Stimulated activated naive CD8-positive, alpha-beta T cell treated with anti-CD3 and anti-CD28 coated beads, Interleukin-15, Interleukin-2, amounts not matched to agents 100 U/mL and 50 U/mL, for 24 hours (primary cell): ENCODE results near the gene DOK5.
A peak's percentile ranks its signal among the peaks of the same experiment; 100 is the strongest.
"Not testable (repeated sequence)": the region's sequence is repeated elsewhere in the genome, so short reads cannot be mapped to it uniquely, and the experiment has no call there.

Experiments
- ATAC-seq: fragments of 150-1000 bp; cut with Tn5 transposase; one replicate; pipeline ENCODE4 v1.10.0; 2021
- DNase-seq: peaks from one replicate; pipeline ENCODE4 v3.0.0; 2021

The DOK5 gene

DNA sequence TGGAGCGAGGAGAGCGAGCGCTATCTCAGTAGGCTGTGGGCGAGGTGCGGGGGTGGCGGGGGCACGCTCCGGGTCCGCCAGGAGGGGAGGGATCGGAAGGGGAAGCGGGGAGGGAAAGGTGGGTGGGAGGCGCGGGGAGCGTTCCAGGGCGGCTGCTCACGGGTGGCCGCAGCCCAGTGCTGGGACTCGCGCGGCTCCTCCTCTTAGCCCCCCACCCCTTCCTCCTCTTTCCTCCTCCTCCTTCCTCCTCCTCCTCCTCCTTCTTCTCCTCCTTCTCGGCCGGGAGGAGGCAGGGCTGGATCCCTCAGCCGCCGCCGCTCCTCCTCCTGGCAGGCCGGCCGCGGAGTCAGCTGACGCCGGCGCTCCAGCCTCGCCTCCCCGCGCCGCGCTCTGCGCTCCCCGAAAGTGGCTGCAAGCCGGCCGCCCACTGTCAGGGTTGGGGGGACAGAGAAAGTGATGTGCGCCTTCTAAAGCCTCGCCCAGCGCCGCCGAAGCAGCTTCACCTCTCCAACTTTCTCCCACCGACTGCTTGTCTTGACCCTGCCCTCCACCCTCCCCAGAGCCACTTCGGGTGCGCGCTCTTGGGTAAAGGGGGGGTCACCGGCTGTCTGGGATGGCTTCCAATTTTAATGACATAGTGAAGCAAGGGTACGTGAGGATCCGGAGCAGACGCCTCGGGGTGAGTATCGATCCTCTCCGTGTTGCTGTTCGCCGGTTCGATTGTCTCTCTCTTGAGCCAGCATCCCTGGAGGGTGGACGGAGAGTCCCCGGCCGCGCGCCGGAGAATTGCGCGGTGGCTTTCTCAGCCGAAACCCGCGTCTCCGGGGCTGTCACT, at the start of gene DOK5:
Gene DOK5, plus strand, starts transcription at position 260 of the 835 bp plus-strand sequence. Its CDS starts 354 bp downstream, at position 614.
- DNase-seq: no peak

DNA sequence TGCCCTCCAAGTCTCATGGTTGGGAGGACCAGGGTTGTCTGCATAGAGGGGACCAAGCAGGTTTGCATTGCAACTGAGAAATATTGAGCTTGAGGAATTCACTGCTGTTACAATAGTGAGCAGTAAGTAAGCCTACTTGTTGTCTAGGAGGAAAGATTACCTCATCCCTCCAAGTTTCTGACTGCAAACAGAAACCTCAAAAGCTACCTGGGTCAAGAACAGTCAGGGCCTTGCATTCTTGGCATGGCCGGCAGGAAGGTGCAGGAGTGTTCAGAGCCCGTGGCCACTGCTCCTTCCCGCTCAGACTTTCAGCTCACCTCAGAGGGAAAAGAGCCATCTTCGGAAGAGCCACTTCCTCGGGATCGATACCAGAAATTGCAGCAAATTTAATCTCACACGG, 46.0 kb upstream of the DOK5 start:
- no peak for ATAC-seq
- DNase-seq: no peak

More for the DNA sequence above, at the start of gene DOK5:
- peak; percentile 16 for ATAC-seq

DNA sequence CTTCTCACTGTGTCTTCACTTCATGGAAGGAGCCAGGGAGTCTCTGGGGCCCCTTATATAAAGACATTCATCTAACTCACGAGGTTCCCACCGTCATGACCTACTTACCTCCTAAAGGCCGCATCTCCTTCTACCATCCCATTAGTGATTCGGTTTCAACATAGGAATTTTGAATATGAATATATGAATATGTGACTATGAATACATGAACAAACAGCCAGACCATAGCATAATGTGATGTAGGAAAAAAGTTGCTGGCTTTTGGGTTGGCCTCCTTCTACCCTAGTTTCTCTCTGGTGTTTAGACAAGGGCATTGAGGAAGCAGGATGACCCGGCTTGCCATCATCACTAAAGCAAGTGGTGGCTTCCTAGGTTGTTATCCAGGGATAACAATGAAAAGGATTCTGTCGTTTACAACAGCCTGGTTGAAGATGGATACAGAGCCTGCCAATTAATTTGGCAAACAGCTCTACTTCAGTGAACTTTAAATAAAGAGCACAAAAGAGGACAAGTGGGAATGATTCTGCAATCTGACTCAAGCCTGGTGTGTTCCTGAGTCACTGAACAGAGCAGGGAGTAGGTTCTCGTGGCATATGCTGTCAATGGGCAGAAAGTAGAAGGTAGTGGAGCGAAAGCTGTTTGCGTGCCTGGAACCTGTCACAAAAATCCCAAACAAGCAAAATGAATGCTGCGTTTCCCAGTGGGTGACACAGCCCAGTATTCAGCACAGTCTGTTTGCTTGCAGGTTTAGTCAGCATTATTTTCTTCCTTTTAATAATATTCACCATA, 44.0 kb upstream of the DOK5 start:
- ATAC-seq (no peak), DNase-seq (no peak)

DNA sequence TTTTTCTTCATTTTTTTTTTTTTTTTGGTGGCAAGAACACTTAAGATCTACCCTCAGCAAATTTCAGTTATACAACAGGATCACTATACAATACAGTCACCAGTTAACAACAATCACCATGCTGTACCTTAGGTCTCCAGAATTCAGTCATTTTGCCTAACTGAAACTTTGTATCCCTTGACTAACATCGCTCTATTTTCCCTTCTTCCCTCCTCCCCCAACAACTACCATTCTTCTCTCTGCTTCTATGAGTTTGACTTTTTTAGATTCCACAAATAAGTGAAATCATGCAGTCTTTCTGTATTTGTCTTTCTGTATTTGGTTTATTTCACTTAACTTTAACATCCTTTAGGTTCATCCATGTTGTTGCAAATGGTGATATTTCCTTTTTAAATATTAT, 42.4 kb upstream of the DOK5 start:
- DNase-seq (no peak), ATAC-seq (no peak)

DNA sequence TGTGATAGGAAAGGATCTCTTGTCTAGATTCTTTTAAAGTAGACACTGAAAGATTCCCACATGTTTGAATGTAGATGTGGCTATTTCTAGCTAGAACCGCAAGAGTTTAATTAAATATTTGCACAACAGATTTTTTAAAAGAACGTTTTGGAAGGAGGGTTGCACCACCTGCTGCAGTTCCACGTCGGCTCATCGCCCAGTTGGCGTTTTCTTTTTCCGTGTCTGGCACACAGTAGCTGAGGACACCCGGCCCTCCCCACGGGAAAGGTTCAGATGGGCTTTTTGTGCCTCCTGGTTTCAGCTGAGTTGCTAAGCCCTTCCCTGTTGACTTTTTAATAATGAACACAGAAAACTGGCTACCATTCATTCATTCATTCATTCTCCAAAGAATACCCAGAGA, 41.8 kb upstream of the DOK5 start:
- DNase-seq: no peak
- no peak for ATAC-seq

DNA sequence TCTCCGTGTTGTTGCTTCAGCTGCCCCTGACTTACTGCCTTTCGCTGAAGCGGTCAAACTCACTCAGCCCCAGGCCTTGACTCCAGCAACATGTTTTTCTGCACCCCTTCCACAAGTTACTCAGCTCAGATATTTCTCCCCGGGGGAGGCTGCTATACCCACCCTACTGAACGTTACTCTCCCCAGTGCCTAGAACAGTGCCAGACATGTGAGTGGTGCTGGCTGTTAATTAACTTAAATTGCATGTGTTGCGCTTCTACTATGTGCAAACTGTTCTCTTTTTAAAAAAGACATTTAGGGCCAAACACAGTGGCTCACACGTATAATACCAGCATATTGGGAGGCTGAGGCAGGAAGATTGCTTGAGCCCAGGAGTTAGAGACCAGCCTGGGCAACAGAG, 41.2 kb upstream of the DOK5 start:
- no peak for ATAC-seq
- DNase-seq: no peak

DNA sequence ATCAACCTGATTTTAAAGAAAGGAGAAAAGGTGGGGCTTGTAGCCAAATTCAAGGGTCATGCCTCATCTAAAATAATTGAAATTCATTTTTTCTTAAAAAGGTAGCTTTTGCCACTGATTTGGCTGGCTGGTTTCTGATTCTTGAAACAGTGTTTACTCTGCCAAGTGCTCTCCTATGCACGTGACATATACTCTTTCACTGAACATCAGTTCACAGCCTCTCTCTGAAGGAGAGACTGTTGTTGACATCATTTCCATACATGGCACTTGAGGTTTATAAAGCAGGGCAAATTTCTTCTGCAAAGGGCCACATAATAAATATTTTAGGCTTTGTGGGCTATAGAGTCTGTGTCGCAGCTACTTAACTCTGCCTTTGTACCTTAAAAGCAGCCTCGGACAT, 40.4 kb upstream of the DOK5 start:
- no peak for DNase-seq
- ATAC-seq: no peak

DNA sequence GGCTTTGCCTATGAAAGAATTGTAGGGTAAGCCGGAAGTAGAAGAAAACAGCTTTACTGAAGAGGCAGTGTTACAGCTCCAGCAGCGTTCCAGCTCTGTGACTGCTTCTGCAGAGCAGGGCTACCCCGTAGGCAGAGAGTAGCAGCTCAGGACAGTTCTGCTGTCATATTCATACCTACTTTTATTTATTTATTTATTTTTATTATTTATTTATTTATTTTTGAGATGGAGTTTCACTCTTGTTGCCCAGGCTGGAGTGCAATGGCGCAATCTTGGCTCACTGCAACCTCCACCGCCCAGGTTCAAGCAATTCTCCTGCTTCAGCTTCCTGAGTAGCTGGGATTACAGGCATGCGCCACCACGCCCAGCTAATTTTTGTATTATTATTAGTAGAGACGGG, 39.0 kb upstream of the DOK5 start:
- ATAC-seq, DNase-seq: not testable (repeated sequence)

DNA sequence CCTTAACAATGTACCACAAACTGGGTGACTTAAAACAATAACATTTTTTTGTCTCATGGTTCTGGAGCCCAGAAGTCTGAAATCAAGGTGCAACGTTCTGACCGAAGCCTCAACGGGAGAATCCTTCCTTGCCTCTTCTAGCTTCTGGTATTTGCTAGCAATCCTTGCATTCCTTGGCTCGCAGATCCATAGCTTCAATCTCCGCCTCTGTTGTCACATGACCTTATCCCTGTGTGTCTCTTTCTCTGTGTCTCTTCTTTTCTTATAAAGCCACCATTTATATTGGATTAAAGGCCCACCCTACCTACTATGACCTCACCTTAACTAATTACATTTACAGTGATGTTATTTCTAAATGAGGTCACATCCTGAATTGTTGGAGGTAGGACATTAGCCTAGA, 37.2 kb upstream of the DOK5 start:
- no peak for DNase-seq
- no peak for ATAC-seq

DNA sequence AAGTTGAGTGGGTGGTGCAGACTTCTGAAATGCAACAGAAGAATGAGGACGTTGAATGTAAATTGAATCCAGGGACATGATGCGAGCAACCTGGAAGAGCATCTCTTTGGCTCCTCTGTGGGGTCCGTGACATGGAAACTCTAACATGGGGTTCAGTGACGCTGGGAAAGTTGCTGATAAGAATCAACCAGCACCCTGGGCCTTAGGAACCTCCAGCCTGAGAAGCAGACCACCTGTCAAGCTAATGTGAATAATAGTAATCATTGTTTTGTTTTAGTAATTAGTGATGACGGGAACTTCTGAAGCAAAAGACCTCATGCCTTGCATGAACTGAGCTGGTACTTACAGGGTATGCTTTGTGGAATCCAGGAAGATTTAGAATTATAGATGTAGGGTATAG, 25.2 kb upstream of the DOK5 start:
- DNase-seq: no peak

DNA sequence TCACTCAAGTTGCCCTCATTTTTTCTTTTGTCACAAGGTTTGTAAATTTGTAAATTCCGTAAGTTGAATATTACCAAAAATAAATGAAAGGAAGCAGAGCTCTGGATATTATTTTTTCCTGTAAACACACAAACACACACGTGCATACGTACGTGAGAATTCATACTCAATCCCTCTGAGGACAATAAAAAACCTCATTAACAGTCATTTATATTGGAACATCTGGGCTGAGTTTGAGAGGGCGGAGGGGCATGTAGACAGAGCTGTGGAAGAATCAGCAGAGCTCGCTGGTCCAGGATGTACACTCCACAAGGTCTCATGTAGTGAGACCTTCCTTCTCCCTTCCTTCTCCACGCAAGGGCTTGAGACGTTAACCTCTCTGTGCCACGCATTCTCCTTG, 24.2 kb upstream of the DOK5 start:
- no peak for ATAC-seq
- no peak for DNase-seq

More for the DNA sequence above, 25.2 kb upstream of the DOK5 start:
- ATAC-seq: no peak

DNA sequence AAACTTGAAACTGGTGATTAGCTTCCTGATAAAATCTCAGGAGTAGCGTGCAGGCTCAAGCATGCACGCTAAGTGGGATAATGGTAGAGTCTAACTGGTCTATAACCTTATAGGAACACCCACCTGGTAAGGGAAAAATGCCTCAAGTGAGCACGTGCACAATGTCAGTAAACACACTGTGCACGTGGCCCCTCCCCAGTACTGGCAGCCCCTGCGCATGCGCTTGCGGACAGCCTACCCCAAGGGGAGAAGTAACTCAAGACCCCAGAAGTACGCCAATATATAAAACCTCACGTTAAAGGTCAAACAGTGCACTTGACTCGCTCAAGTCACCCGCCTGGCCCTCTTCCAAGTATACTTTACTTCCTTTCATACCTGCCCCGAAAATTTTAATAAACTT, 23.1 kb upstream of the DOK5 start:
- no peak for ATAC-seq
- DNase-seq: no peak

DNA sequence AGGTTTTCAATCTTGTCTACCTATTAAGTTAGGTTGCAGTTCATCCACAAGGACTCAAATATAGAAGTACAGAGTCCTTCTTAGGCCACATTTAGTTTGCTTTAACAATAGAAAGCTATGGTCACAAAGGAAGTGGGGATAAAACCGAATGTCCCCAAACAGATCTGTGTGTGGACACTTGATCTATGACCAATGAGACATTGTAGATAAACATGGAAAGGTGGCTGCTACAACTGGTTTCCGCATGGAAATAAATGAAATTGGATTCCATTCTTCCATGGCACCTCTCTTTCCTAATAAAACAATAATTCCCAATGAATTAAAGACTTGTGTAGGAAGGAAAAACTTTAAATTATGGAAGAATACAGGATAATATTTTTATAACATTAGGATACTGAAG, 20.4 kb upstream of the DOK5 start:
- ATAC-seq: no peak
- DNase-seq: no peak

DNA sequence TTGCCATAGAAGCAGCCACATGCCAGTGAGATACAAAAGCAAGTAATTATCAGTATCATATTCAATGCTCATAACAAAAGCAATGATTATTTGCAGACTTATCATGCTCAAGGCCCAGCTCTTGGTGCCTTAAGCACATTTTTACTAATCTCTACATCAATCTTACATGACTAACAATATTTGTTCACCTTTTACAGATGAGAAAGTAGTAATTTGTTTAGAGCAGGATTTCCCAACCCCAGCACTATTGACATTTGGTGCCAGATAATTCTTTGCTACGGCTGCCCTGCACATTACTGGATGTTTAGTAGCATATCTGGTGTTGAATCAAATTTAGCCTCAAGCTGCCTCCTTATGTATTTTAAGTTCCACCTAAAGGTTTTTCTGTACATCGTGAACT, 19.0 kb upstream of the DOK5 start:
- ATAC-seq: no peak
- DNase-seq: no peak

DNA sequence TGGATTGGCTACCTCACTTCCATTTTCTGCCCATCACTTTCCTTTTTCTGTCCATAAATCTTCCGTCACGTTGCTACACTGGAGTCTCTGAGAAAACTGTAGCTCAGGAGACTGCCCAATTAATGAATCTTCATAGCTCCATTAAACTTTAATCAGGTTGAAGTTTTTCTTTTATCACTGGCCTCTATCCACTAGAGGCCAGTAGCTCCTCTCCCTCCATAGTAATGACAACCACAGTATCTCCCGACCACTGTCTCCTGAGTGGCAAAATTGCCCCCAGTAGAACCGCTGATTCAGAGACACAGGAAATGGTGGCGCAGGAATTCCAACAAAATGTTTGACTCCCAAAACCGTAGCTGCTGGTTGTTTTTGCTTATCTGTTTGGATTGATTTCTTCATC, 18.4 kb upstream of the DOK5 start:
- no peak for ATAC-seq
- DNase-seq: no peak

DNA sequence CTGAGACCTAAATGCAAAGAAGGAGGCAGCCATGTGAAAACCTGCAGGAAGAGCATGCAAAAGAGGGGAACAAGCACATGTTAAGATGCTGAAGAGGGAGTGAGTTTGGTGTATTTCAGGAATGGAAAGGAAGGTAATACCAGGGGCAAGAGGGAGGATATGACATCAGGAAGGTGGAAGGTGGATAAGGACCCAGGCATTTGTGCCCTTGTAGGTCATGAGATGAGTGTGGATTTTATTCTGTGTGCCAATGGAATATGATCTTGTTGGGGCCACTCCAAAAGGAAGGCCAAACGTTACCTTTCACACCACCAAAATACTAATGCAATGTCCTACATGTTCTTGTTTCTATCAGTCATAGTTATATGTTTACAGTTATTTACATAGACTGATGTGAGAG, 17.2 kb upstream of the DOK5 start:
- ATAC-seq (no peak), DNase-seq (no peak)

DNA sequence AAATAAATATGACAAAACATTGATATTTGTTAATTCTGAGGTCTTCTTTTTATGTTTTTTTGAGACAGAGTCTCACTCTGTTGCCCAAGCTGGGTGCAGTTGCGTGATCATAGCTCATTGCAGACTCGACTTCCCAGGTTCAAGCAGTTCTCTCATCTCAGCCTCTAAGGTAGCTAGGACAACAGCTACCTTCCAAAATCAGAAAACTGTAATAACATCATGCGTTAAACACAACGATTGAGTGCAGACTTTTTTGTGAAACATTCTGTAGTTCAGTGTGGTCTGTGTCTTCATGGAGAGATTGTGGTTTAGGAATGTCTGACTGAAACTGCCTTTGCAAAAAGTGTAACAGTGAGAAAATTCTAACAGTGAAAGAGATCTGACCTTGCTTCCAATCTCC, 16.1 kb upstream of the DOK5 start:
- DNase-seq (no peak), ATAC-seq (no peak)

DNA sequence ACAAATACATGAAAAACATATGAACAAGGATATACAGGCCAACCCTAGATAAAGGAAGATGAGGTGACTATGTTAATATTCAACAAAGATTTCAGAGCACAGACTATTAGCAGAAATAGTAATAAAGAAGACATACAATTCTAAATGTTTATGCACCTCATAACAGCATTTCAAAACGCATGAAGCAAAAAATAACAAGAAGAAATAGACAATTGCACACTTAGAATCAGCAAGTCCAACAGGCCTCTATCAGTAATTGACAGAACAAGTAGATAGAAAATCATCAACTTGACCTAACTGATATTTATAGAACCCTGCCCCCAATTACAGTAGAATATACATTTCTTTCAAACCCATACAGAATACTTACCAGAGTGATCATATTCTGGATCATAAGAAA, 11.4 kb upstream of the DOK5 start:
- DNase-seq: no peak

DNA sequence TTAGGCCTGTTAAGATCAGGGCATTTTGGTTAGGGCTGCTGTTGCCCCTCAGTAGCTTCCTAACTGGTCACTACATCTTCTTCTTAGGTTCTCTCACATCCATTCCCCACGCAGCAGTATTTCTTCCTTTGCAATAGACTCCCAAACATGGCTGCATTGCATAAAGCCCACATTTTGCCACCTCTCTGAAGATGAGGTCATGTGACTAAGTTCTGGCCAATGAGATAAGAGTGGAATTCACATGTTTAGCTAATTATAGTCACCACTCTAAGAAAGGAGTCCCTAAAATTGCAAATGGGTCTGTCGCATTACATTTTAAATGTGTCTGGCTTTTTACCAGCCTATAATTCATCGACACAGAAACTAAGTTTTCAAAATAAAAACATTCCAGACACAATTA, 9.3 kb upstream of the DOK5 start:
- ATAC-seq (no peak), DNase-seq (no peak)

More for the DNA sequence above, 11.4 kb upstream of the DOK5 start:
- ATAC-seq: no peak

DNA sequence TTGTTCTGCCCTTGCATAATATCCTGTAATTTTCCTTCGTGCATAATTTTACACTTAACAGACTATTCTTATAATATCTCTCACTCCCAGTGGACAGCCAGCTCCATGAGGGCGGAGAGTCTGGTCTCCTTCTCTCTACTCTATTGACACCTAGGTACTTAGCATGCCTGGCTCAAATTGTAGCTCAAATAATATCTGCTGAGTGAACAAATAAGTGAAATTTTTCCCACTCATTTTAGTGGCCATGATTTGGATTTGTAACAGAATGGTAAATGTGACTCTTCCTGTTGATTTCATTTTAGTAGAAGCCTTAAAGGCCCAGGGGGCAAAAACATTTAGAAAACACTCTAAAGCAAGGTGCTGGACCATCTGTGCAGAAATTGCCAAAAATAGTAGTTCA, 7.8 kb upstream of the DOK5 start:
- ATAC-seq: no peak
- DNase-seq: no peak

DNA sequence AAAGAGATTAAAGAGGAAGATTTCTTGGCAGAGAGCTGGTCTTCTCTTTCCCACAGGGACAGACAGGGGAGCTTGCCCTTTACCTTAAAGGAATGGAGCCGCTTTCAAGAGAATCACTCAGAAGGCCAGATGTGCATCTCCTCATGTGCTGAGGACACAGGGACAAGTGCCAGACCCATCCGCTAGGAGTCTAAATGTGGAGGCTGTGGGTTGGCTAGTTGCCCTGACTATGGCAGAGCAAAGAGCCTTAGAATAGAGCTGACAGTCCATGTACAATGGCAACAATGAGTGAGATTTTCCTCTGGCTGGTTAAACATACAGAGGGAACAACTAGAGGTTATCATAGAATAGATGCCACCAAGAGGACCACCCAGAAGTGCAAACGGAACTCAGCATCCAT, 7.3 kb upstream of the DOK5 start:
- DNase-seq (no peak), ATAC-seq (no peak)

DNA sequence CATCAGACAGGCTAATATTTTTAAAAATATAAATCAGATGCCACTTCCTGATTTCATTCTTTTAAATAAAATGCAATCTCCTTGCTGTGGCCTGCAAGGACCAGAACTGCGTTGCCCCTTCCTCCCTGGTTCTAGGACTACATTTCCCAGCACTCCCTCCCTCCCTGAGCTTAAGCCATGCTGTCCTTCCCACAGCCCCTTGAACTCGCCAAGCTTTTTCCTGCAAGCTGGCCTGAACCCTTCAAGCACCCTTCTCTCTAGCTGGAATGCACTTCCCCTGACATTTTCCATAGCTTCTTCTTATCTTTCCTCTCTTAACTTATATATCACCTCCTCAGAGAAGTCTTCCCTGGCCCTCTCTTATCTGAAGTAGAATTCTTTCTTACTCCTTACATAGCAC, 6.1 kb upstream of the DOK5 start:
- DNase-seq (no peak), ATAC-seq (no peak)

DNA sequence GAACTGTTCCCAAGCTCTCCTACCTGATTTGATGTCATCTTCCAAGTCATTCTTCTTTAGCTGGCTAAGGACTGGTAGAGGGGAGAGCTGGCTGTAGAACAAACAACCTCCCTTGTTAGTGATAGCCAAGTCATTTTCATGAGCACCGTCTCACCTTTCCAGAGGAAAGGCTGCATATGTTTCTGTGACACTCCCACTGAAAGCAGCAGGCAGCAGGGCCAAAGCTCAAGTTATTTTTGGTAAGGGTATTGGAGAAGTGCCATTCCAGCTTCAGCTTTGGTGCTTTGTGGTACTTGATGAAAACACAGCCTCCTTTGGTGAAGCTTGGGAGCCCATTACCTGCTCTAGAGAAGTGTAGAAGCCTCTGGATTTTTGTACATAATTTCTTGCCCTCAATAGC, 5.4 kb upstream of the DOK5 start:
- ATAC-seq: no peak
- no peak for DNase-seq

DNA sequence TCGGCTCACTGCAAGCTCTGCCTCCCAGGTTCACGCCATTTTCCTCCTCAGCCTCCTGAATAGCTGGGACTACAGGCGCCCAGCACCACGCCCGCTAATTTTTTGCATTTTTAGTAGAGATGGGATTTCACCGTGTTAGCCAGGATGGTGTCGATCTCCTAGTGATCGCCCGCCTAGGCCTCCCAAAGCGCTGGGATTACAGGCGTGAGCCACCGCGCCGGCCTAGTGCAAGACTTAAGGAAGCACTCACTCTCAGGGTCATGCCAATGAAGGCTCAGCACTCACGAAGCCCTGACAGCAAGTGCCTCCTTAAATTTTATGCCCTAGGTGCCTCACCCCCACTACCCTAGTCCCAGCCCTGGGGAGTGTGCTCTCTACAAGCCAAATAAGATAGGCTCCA, 4.7 kb upstream of the DOK5 start:
- ATAC-seq (no peak), DNase-seq (no peak)
